Renal pelvis (tissue), 3 donors: ENCODE measurements around the gene DPH3. TPM values are rescaled to one million over a fixed set of nuclear protein-coding genes. Genes with fewer than 3 reads are reported as not detected.

Experiments
- polyA plus RNA-seq, 3 donors: library from polyadenylated mRNA; unstranded; fragments of 120-200 nt; gene quantifications; one replicate each; pipeline ENCODE4 v1.2.1, GENCODE V29; 2013; ENCODE audit not compliant: insufficient read length in 3 of 3

DPH3 gene
- polyA plus RNA-seq, 3 donors = 21.9 to 25.5 (median 24.7) TPM

Other genes starting within 250 kb of the DPH3 start
- gene GALNT15, start 90.3 kb downstream of the DPH3 start, polyA plus RNA-seq = 1 to 10 TPM; 2.2 to 3.1 (median 3.0) TPM
- gene OXNAD1, start 269 bp upstream of the DPH3 start, polyA plus RNA-seq = 10 to 100 TPM; 16.6 to 22.3 (median 20.1) TPM
- gene RFTN1, start 248.8 kb upstream of the DPH3 start, polyA plus RNA-seq = 10 to 100 TPM; 25.1 to 32.5 (median 31.6) TPM